LNCaP clone FGC (cell line): Measurements from ENCODE around the gene JADE2.
"Not testable (repeated sequence)": the region's sequence is repeated elsewhere in the genome, so short reads cannot be mapped to it uniquely, and the experiment has no call there.

Source experiments
- DNase-seq: peaks from one replicate; pipeline ENCODE4 v3.0.0-alpha.2; 2011; ENCODE audit warnings: low read depth
- H3K4me3 ChIP-seq: 2 replicates; pipeline ENCODE4 v1.5.1; 2011; ENCODE audit warnings: mild to moderate bottlenecking, low read depth, low read length, control low read depth
- CTCF ChIP-seq: IDR thresholded peaks from 2 replicates; pipeline ENCODE4 v1.5.1; 2012; ENCODE audit warnings: mild to moderate bottlenecking; ENCODE audit not compliant: control insufficient read depth, insufficient read depth; ENCODE audit errors: extremely low read depth

Gene JADE2

GRCh38 chr5:134491841-134492442, 33.5 kb upstream of the JADE2 start:
- no peak for TF ChIP-seq CTCF
- no peak for DNase-seq
- H3K4me3 ChIP-seq, result no peak overlapping the region

GRCh38 chr5:134492568-134492967, 32.9 kb upstream of the JADE2 start:
- no peak overlapping the region for H3K4me3 ChIP-seq
- no peak for TF ChIP-seq CTCF
- no peak for DNase-seq

GRCh38 chr5:134493461-134494055, 31.9 kb upstream of the JADE2 start:
- no peak overlapping the region for H3K4me3 ChIP-seq
- TF ChIP-seq CTCF, result no peak
- no peak for DNase-seq

- TF ChIP-seq CTCF, result no peak
- no peak overlapping the region for H3K4me3 ChIP-seq
- DNase-seq, result no peak
Observed at GRCh38 chr5:134494780-134495179, 30.7 kb upstream of the JADE2 start.

GRCh38 chr5:134499905-134500304, 25.6 kb upstream of the JADE2 start:
- H3K4me3 ChIP-seq, DNase-seq: not testable (repeated sequence)

- TF ChIP-seq CTCF, result no peak
- no peak overlapping the region for H3K4me3 ChIP-seq
- no peak for DNase-seq
Observed at GRCh38 chr5:134500699-134501430, 24.6 kb upstream of the JADE2 start.

GRCh38 chr5:134502259-134502658, 23.2 kb upstream of the JADE2 start:
- no peak for DNase-seq
- no peak for TF ChIP-seq CTCF
- H3K4me3 ChIP-seq, result no peak overlapping the region
